Testis (tissue), 2 donors: Measurements from ENCODE around the gene RAB3B.

ENCODE experiments used
- POLR2A ChIP-seq: fragments of 450-650 bp; IDR thresholded peaks from one replicate; pipeline ENCODE4 v1.6.1; 2017; ENCODE audit warnings: antibody characterized with exemption, mild to moderate bottlenecking, moderate library complexity
- TF ChIP-seq, protein P1 (sequence below), 3 experiments: fragments of 450-650 bp in 2 of 3; fragments of 200-600 bp in 1 of 3; sonication (generic) in 1 of 3; IDR thresholded peaks; one replicate each; pipeline ENCODE4 v1.5.1; 2016 to 2019; ENCODE audit warnings: antibody characterized with exemption in 3 of 3, mild to moderate bottlenecking in 2 of 3, moderate library complexity in 1 of 3

DNA sequence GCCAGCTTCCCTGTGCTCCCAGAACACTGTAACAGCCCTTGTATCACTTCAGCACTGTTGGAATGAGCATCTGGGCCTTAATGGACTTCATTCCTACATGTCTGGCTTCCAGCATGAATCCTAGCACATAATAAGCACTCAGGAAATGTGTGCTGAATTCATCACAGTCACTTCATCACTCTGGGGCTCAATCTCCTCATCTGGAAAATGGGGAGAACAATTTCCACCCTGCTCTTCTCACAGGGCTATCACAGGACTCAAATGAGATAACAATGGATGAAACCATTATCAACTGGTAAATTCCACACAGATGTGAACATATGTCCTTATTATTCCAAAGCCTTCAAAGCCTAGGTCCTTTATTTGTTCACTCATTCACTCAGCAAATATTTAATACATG, 12.4 kb downstream of the RAB3B start:
- TF ChIP-seq, protein P1, sequence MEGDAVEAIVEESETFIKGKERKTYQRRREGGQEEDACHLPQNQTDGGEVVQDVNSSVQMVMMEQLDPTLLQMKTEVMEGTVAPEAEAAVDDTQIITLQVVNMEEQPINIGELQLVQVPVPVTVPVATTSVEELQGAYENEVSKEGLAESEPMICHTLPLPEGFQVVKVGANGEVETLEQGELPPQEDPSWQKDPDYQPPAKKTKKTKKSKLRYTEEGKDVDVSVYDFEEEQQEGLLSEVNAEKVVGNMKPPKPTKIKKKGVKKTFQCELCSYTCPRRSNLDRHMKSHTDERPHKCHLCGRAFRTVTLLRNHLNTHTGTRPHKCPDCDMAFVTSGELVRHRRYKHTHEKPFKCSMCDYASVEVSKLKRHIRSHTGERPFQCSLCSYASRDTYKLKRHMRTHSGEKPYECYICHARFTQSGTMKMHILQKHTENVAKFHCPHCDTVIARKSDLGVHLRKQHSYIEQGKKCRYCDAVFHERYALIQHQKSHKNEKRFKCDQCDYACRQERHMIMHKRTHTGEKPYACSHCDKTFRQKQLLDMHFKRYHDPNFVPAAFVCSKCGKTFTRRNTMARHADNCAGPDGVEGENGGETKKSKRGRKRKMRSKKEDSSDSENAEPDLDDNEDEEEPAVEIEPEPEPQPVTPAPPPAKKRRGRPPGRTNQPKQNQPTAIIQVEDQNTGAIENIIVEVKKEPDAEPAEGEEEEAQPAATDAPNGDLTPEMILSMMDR (IDR thresholded peaks at IDR 0.05): no peak
- TF ChIP-seq POLR2A: no peak
